Activated naive CD4-positive, alpha-beta T cell treated with anti-CD3 and anti-CD28 coated beads, Interleukin-2, amount 50 U/mL, for 24 hours (primary cell): ENCODE measurements around the gene BAIAP3.
A peak's percentile ranks its signal among the peaks of the same experiment; 100 is the strongest.

Source experiments
- H3K27ac Mint-ChIP-seq: one replicate; pipeline ENCODE4 v1.8.0; 2021; ENCODE audit warnings: mild to moderate bottlenecking, mixed read lengths
- H3K27me3 Mint-ChIP-seq: one replicate; pipeline ENCODE4 v1.8.0; 2021; ENCODE audit warnings: mixed read lengths
- H3K36me3 Mint-ChIP-seq: one replicate; pipeline ENCODE4 v1.8.0; 2021; ENCODE audit warnings: mixed read lengths
- H3K4me1 Mint-ChIP-seq: one replicate; pipeline ENCODE4 v1.8.0; 2021; ENCODE audit warnings: mixed read lengths
- H3K4me3 Mint-ChIP-seq: one replicate; pipeline ENCODE4 v1.8.0; 2021; ENCODE audit warnings: mild to moderate bottlenecking, mixed read lengths
- H3K9me3 Mint-ChIP-seq: one replicate; pipeline ENCODE4 v1.8.0; 2021; ENCODE audit warnings: mixed read lengths

BAIAP3 gene

GRCh38 chr16:1333854-1334700 is 632 bp downstream of the BAIAP3 start:
- Mint-ChIP-seq H3K27me3 (peaks cover 11% of the 10 kb centered on the region), H3K4me3 (no peak overlapping the region), H3K9me3 (no peaks in the 10 kb centered on the region), H3K4me1 (peaks cover 13% of the 10 kb centered on the region), H3K27ac (no peak overlapping the region), H3K36me3 (no peaks in the 10 kb centered on the region)

DNA sequence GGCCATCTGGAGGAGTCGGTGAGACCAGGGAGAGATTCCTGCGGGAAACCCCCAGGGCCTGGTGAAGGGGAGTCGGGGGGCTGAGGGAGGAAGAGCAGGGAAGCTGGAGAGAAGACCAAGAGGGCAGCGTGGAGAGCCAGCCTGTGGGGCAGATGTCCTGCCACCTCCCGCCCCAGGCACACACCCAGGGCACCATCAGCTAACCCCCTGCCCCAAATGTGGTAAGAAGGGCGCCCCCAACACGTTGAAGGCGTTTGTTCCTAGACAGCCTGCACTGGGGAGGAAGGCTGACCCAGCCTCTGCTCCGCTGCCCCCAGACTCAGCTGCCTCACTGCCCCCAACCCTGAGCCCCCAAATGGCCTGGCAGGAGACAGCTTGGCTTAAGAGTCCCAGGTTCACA is 1.3 kb downstream of the BAIAP3 start:
- Mint-ChIP-seq H3K36me3 (no peaks in the 10 kb centered on the region), H3K4me1 (peaks cover 13% of the 10 kb centered on the region), H3K27ac (no peak overlapping the region), H3K27me3 (peaks cover 11% of the 10 kb centered on the region), H3K9me3 (no peaks in the 10 kb centered on the region), H3K4me3 (no peak overlapping the region)

DNA sequence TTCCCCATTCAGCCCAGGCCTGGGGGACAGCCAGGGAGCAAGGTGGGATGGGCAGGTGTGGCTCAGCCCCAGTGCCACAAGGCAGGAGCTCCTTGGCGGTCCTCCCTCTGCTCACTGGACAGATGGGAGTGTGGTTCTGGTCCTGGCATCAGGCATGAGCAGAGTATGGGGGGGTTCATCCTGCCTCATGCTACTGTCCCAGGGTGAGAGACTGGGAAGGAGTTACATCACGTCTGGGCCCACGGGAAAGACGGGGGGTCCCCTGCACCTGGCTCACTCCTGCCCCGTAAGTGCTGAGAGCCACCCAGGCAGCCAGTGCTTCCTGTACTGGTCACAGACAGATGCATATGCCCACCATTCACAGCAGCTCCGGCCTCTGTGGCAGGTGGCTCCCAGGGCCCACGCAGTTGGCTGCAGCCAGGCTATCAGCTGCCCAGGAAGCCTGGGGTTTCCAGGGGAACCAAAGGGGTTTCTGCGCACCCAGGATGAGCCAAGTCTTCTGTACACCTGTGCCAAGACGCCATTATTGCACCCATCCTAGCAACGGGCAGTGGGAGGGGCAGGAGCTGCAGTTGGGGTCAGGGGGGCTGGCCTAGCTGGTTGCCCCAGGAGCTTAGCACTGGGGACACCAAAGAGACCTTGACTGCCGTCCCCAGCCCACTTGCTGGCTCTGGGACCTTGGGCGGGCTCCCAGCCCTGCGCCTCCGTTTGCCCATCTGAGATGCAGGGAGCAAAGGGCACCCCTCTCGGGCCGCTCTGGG is 1.9 kb downstream of the BAIAP3 start:
- Mint-ChIP-seq H3K4me3 (no peak overlapping the region), H3K36me3 (no peaks in the 10 kb centered on the region), H3K9me3 (no peaks in the 10 kb centered on the region), H3K27ac (no peak overlapping the region), H3K4me1 (peaks cover 13% of the 10 kb centered on the region), H3K27me3 (peaks cover 11% of the 10 kb centered on the region)

DNA sequence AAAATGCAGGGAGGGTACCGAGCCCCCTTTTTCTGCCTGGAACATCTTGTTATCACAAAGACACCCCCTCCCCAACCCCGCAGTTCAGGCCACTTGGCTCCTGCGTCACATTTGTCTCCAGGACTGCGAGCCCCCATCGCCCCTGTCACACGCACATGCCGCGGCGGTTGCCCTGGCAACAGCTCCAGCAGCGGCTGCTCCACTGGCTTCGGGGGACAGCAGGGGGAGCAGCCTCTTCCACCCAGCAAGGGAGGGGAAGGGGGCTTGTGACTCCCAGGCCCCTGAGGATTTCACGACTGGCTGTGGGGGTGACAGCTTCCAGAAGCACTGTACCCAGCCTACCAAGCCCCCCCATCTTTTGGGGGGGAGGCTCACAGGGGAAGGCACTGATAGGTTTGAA is 2.6 kb downstream of the BAIAP3 start:
- no peak overlapping the region for H3K27ac Mint-ChIP-seq
- H3K9me3 Mint-ChIP-seq, result no peaks in the 10 kb centered on the region
- no peaks in the 10 kb centered on the region for H3K36me3 Mint-ChIP-seq
- peaks cover 13% of the 10 kb centered on the region for H3K4me1 Mint-ChIP-seq
- no peak overlapping the region for H3K4me3 Mint-ChIP-seq
- H3K27me3 Mint-ChIP-seq, result peaks cover 11% of the 10 kb centered on the region

DNA sequence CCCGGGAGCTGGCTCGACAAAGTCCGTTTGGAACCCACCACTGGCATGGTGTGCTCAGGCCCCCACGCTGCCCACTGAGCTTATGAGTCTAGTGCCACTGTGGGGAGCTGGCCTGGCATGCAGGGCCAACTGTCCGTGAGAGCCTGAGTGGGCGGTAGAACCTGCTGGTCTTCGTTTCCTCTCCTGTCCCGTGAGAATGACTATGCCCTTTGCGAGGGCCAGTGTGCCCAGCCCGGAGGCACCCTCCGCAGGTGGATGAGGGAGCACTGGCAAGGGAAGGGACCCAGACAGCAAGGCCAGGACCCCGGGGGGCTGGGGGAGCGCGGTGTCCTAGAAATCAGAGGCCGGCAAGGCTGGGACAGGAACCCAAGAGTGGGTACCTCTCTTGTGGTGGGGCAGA is 3.2 kb downstream of the BAIAP3 start:
- H3K9me3 Mint-ChIP-seq, result no peaks in the 10 kb centered on the region
- peaks cover 8% of the 10 kb centered on the region for H3K4me1 Mint-ChIP-seq
- H3K27ac Mint-ChIP-seq, result no peak overlapping the region
- peaks cover 7% of the 10 kb centered on the region for H3K27me3 Mint-ChIP-seq
- H3K4me3 Mint-ChIP-seq, result no peak overlapping the region
- H3K36me3 Mint-ChIP-seq, result no peaks in the 10 kb centered on the region

DNA sequence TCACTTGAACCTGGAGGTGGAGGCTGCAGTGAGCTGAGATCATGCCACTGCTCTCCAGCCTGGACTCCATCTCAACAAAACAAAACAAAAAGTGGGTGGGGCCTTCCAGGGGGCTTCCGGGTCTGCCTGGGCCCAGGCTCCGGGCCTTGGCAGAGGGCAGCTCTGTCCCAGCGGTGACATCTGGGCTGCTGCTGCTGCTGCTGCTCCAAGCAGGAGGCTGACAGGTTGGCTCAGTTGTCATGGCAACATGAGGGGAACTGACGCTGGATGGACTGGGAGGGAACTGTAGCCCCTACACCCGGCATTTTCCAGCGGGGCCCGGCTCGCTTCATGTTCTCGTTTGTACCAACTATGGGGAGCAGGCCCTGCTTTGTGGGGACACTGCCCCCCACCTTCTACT is 4.0 kb downstream of the BAIAP3 start:
- Mint-ChIP-seq H3K9me3 (no peaks in the 10 kb centered on the region), H3K27me3 (peaks cover 5% of the 10 kb centered on the region), H3K4me3 (no peak overlapping the region), H3K36me3 (no peaks in the 10 kb centered on the region), H3K27ac (no peak overlapping the region), H3K4me1 (peaks cover 8% of the 10 kb centered on the region)

- Mint-ChIP-seq H3K9me3 (no peaks in the 10 kb centered on the region), H3K4me3 (no peak overlapping the region), H3K27ac (no peak overlapping the region), H3K27me3 (peaks cover 2% of the 10 kb centered on the region), H3K36me3 (no peaks in the 10 kb centered on the region), H3K4me1 (peaks cover 12% of the 10 kb centered on the region)
These were observed 4.8 kb downstream of the BAIAP3 start for GRCh38 chr16:1338119-1338730.

GRCh38 chr16:1338855-1339675 is 5.6 kb downstream of the BAIAP3 start:
- Mint-ChIP-seq H3K4me1 (peaks cover 15% of the 10 kb centered on the region), H3K9me3 (no peaks in the 10 kb centered on the region), H3K4me3 (no peak overlapping the region), H3K36me3 (no peaks in the 10 kb centered on the region), H3K27ac (no peak overlapping the region), H3K27me3 (peaks cover 2% of the 10 kb centered on the region)

DNA sequence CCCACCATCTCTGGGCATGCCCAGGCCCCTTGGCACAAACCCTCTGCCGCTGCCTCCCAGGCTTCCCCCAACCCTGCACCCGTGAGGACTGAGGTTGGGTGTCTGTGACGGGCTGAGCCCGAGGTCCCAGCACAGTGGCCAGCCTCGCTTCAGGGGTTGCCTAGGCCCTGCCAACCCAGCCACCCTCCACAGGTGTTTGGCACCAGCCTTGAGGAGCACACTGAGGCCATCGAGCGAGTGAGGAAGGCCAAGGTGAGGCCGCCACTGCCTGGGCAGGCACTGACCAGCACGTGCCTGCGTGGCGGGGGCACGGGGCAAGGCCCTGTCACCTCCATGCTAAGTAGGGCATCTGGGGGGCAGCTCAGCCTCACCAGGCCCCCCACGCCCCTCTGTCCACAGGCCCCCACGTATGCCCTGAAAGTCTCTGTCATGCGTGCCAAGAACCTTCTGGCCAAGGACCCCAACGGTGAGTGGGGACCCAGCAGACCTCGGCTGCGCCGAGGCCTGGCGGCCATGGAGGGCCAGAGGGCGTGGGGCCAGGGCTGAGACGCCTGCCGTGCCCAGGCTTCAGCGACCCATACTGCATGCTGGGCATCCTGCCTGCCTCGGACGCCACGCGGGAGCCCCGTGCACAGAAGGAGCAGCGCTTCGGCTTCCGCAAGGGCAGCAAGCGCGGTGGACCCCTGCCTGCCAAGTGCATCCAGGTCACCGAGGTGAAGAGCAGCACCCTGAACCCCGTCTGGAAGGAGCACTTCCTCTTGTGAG is 7.5 kb downstream of the BAIAP3 start:
- Mint-ChIP-seq H3K27ac (no peak overlapping the region), H3K9me3 (no peaks in the 10 kb centered on the region), H3K4me1 (peaks cover 15% of the 10 kb centered on the region), H3K4me3 (no peak overlapping the region), H3K27me3 (no peaks in the 10 kb centered on the region), H3K36me3 (no peaks in the 10 kb centered on the region)

GRCh38 chr16:1341495-1342420 is 8.3 kb downstream of the BAIAP3 start:
- Mint-ChIP-seq H3K4me1 (peaks cover 15% of the 10 kb centered on the region), H3K27ac (no peak overlapping the region), H3K9me3 (no peaks in the 10 kb centered on the region), H3K4me3 (peak overlapping the region; percentile 70), H3K36me3 (no peaks in the 10 kb centered on the region), H3K27me3 (no peaks in the 10 kb centered on the region)

DNA sequence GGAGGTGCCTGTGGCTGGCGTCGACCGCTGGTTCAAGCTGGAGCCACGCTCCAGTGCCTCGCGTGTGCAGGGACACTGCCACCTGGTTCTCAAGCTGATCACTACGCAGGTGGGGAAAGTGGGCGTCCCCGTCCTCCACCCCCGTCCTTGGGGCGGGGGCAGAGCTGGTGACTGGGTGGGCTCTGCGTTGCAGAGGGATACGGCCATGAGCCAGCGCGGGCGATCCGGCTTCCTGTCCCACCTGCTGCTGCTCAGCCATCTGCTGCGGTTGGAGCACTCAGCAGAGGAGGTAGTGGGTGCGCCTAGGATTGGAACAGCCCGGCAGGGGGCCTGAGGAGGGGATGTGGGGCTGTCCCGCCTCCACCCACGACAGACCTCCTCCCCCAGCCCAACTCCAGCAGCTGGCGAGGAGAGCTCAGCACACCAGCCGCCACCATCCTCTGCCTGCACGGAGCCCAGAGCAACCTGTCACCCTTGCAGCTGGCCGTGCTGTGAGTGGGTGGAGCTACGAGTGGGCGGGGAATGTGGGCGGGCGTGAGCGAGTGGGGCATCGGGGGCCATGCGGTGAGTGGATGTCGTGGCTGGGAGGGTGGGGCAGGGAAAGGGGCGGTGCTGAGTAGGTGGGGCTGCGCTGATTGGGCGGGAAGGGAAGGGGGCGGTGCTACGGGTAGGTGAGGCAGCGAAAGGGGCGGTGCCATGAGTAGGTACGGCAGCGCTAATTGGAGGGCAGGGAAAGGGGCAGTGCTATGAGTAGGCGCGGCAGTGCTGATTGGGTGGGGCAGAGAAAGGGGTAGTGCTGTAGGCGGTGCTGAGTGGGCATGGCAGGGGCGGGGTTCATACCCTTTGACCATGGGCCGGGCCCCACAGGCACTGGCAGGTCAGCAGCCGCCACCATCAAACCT is 9.3 kb downstream of the BAIAP3 start:
- Mint-ChIP-seq H3K27ac (peak overlapping the region; percentile 84), H3K4me1 (peaks cover 15% of the 10 kb centered on the region)

GRCh38 chr16:1343428-1344242 is 10.2 kb downstream of the BAIAP3 start:
- Mint-ChIP-seq H3K27me3 (no peaks in the 10 kb centered on the region), H3K27ac (peak overlapping the region; percentile 84), H3K36me3 (no peaks in the 10 kb centered on the region), H3K9me3 (no peaks in the 10 kb centered on the region), H3K4me1 (peaks cover 15% of the 10 kb centered on the region), H3K4me3 (peak overlapping the region; percentile 70)

More for the DNA sequence above, 9.3 kb downstream of the BAIAP3 start:
- Mint-ChIP-seq H3K9me3 (no peaks in the 10 kb centered on the region), H3K36me3 (no peaks in the 10 kb centered on the region), H3K27me3 (no peaks in the 10 kb centered on the region), H3K4me3 (peak overlapping the region; percentile 70)
